SK-N-SH treated with all-trans-retinoic acid at 6 μM for 48 hours (cell line): ENCODE results near the gene C11orf16.

Experiments used
- ATAC-seq: fragments of 200-7000 bp; cut with Tn5 transposase; 3 replicates; pipeline ENCODE4 v1.9.1; 2020; ENCODE audit warnings: mild to moderate bottlenecking, moderate library complexity
- ARNTL ChIP-seq: fragments of 450-650 bp; formaldehyde crosslinking; IDR thresholded peaks from 2 replicates; pipeline ENCODE4 v1.5.0; 2020; ENCODE audit warnings: low read depth, mild to moderate bottlenecking, moderate library complexity, borderline replicate concordance
- BACH2 ChIP-seq: fragments of 250-450 bp; sonication (Bioruptor Pico); IDR thresholded peaks from 2 replicates; pipeline ENCODE4 v1.9.0; 2021; ENCODE audit warnings: mild to moderate bottlenecking, borderline replicate concordance
- CSDC2 ChIP-seq: fragments of 250-450 bp; sonication (Bioruptor Pico); IDR thresholded peaks from 2 replicates; pipeline ENCODE4 v1.5.0; 2020; ENCODE audit warnings: mild to moderate bottlenecking, moderate library complexity
- ESRRG ChIP-seq: fragments of 250-450 bp; sonication (Bioruptor Pico); IDR thresholded peaks from 2 replicates; pipeline ENCODE4 v1.6.1; 2021; ENCODE audit warnings: mild to moderate bottlenecking
- GLIS3 ChIP-seq: fragments of 250-450 bp; sonication (Bioruptor Pico); IDR thresholded peaks from 2 replicates; pipeline ENCODE4 v1.5.0; 2020; ENCODE audit warnings: mild to moderate bottlenecking, moderate library complexity
- ISL1 ChIP-seq: fragments of 250-450 bp; sonication (Bioruptor Pico); IDR thresholded peaks from 2 replicates; pipeline ENCODE4 v2.1.2; 2022; ENCODE audit warnings: mild to moderate bottlenecking, moderate library complexity
- OSR1 ChIP-seq: fragments of 250-450 bp; sonication (Bioruptor Pico); IDR thresholded peaks from 2 replicates; pipeline ENCODE4 v1.8.0; 2022; ENCODE audit warnings: moderate library complexity, mild to moderate bottlenecking, inconsistent platforms
- PPARA ChIP-seq: fragments of 250-450 bp; sonication (Bioruptor Pico); IDR thresholded peaks from 2 replicates; pipeline ENCODE4 v1.5.0; 2020; ENCODE audit warnings: mild to moderate bottlenecking, borderline replicate concordance
- RARB ChIP-seq: fragments of 250-450 bp; sonication (Bioruptor Pico); IDR thresholded peaks from 2 replicates; pipeline ENCODE4 v1.8.0; 2021; ENCODE audit warnings: mild to moderate bottlenecking, moderate library complexity
- SNAI2 ChIP-seq: fragments of 250-450 bp; sonication (Bioruptor Pico); IDR thresholded peaks from 2 replicates; pipeline ENCODE4 v1.5.0; 2020; ENCODE audit warnings: mild to moderate bottlenecking, moderate library complexity
- TCF4 ChIP-seq: fragments of 250-450 bp; sonication (Bioruptor Pico); IDR thresholded peaks from 2 replicates; pipeline ENCODE4 v1.8.0; 2021; ENCODE audit warnings: mild to moderate bottlenecking, moderate library complexity, borderline replicate concordance
- ZC3H10 ChIP-seq: fragments of 250-450 bp; sonication (Bioruptor Pico); IDR thresholded peaks from 2 replicates; pipeline ENCODE4 v1.5.1; 2021; ENCODE audit warnings: mild to moderate bottlenecking, moderate library complexity
- ZNF565 ChIP-seq: fragments of 450-650 bp; formaldehyde crosslinking; conservative IDR thresholded peaks from 2 replicates; pipeline ENCODE4 v1.5.0; 2020; ENCODE audit warnings: low read depth, mild to moderate bottlenecking, moderate library complexity
- ZNF70 ChIP-seq: fragments of 450-650 bp; formaldehyde crosslinking; IDR thresholded peaks from 2 replicates; pipeline ENCODE4 v1.5.0; 2020; ENCODE audit warnings: mild to moderate bottlenecking, moderate library complexity
- ZNF8 ChIP-seq: fragments of 450-650 bp; formaldehyde crosslinking; IDR thresholded peaks from 2 replicates; pipeline ENCODE4 v1.5.0; 2020; ENCODE audit warnings: mild to moderate bottlenecking, moderate library complexity
- TF ChIP-seq, protein P1 (sequence below): fragments of 250-450 bp; sonication (Bioruptor Pico); IDR thresholded peaks from 2 replicates; pipeline ENCODE4 v1.8.0; 2020; ENCODE audit warnings: mild to moderate bottlenecking, moderate library complexity, borderline replicate concordance
- TF ChIP-seq, protein P2 (sequence below): fragments of 250-450 bp; sonication (Bioruptor Pico); IDR thresholded peaks from 2 replicates; pipeline ENCODE4 v1.5.1; 2020; ENCODE audit warnings: low read depth, mild to moderate bottlenecking, moderate library complexity
- TF ChIP-seq, protein P3 (sequence below): fragments of 250-450 bp; sonication (Bioruptor Pico); IDR thresholded peaks from 2 replicates; pipeline ENCODE4 v1.8.0; 2021; ENCODE audit warnings: low read depth, mild to moderate bottlenecking, moderate library complexity, borderline replicate concordance
- TF ChIP-seq, protein P4 (sequence below): fragments of 250-450 bp; sonication (Bioruptor Pico); IDR thresholded peaks from 2 replicates; pipeline ENCODE4 v1.5.1; 2021; ENCODE audit warnings: mild to moderate bottlenecking, moderate library complexity

The C11orf16 gene

DNA sequence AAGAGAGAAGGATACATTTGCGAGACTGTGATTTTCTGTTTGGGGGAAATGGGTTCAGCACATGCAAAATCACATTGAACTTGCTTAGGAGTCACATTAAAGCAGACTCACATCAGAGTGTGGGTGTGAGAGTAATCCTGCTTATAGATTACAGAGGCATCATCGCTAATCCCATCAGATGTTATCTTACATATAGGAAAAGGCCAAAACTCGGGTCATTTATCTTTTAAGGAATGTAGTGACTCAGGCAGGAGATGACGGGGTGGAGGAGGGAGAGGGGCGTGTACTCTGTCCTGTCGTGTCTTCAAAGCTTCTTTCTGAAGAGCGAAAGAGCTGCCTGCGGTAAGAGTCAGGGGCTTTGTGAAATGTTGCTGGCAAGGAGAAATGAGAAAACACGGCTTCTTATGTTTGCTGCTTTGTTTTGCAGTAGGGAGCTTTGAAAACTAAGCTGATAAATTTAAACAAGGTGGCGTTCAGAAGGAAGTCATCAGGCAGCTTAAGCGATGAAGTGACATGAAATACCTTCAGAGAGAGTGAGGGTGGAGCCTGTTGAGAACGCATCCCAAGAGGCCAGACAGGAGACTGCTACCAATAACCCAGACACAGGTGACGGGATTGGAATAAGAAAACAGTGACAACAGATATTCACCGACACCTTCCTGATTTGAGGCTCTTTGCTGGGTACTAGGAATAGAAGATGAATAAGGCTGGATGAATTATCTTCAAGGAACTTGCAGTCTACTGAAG is 2.2 kb upstream of the C11orf16 start:
- peak; percentile 90 for ATAC-seq
- TF ChIP-seq ZNF70 (CRISPR knock-in tag) (no peak), CSDC2 (no peak), OSR1 (CRISPR knock-in tag) (no peak)
- TF ChIP-seq, protein P1, sequence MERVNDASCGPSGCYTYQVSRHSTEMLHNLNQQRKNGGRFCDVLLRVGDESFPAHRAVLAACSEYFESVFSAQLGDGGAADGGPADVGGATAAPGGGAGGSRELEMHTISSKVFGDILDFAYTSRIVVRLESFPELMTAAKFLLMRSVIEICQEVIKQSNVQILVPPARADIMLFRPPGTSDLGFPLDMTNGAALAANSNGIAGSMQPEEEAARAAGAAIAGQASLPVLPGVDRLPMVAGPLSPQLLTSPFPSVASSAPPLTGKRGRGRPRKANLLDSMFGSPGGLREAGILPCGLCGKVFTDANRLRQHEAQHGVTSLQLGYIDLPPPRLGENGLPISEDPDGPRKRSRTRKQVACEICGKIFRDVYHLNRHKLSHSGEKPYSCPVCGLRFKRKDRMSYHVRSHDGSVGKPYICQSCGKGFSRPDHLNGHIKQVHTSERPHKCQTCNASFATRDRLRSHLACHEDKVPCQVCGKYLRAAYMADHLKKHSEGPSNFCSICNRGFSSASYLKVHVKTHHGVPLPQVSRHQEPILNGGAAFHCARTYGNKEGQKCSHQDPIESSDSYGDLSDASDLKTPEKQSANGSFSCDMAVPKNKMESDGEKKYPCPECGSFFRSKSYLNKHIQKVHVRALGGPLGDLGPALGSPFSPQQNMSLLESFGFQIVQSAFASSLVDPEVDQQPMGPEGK, result no peak
- TF ChIP-seq, protein P2, sequence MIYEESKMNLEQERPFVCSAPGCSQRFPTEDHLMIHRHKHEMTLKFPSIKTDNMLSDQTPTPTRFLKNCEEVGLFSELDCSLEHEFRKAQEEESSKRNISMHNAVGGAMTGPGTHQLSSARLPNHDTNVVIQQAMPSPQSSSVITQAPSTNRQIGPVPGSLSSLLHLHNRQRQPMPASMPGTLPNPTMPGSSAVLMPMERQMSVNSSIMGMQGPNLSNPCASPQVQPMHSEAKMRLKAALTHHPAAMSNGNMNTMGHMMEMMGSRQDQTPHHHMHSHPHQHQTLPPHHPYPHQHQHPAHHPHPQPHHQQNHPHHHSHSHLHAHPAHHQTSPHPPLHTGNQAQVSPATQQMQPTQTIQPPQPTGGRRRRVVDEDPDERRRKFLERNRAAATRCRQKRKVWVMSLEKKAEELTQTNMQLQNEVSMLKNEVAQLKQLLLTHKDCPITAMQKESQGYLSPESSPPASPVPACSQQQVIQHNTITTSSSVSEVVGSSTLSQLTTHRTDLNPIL (CRISPR knock-in tag), result no peak
- TF ChIP-seq, all 23 proteins: peak for 0

DNA sequence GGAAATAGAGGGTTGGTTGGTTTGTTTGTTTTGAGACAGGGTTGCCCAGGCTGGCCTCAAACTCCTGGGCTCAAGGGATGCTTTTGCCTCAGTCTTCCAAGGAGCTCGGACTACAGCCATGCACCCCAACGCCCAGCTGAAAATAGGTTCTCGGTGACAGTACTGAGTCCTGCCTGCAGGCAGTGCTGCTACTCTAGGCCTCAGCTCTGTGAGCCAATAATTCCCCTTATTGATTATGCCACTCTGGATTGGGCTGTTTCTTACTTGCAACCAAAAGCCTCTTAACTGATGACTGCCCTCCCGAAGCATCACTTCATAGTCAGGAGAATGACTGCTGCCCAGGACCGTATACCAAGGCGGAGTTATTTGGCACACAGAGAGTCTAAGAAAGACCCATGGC is 1.2 kb upstream of the C11orf16 start:
- TF ChIP-seq SNAI2 (CRISPR knock-in tag), result no peak
- peak; percentile 23; the same call in 2 of the 3 replicates for ATAC-seq

DNA sequence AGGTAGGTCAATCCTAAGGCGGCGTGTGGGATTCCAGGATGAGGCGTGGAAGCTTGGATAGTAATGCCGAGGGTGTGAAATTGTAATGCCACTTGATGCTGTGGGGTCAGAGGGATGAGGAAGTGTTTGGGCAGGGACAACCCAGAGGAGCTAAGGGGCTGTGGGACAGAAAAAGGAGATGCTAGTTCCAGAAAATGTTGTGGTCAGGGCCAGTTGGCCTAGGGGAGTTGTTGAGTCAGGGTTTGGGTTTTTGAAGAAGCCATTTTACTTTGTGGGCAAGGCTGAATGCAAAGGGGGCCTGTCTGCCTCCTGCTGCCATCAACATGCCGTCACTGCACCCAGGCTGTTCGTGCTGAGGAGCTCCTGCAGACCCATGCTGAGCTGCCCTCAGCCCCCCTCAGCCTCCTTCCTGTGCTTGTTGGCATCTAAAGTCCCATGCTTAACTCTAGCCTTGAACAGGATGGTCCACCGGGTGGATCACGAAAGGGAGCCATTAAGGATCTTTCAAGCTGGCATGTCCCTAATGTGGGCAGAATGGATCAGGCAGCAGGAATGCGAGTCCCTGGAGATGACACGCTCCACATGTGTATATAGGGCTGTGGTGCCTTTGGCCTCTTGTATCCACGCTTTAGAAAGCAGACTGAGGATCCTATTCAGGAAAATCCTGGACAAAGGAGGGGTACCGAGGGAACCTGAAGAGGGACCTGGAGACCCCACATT is 2.1 kb downstream of the C11orf16 start:
- ATAC-seq, result no peak
- TF ChIP-seq ISL1 (CRISPR knock-in tag) (no peak), ESRRG (no peak), PPARA (CRISPR knock-in tag) (no peak), ARNTL (CRISPR knock-in tag) (no peak), ZC3H10 (CRISPR knock-in tag) (no peak), GLIS3 (no peak), ZNF8 (no peak), ZNF565 (CRISPR knock-in tag) (no peak), SNAI2 (CRISPR knock-in tag) (no peak), BACH2 (CRISPR knock-in tag) (no peak), ZNF70 (CRISPR knock-in tag) (no peak), RARB (CRISPR knock-in tag) (no peak), OSR1 (CRISPR knock-in tag) (no peak), CSDC2 (no peak), TCF4 (CRISPR knock-in tag) (no peak)
- TF ChIP-seq, protein P2 (CRISPR knock-in tag), result no peak
- TF ChIP-seq, protein P3, sequence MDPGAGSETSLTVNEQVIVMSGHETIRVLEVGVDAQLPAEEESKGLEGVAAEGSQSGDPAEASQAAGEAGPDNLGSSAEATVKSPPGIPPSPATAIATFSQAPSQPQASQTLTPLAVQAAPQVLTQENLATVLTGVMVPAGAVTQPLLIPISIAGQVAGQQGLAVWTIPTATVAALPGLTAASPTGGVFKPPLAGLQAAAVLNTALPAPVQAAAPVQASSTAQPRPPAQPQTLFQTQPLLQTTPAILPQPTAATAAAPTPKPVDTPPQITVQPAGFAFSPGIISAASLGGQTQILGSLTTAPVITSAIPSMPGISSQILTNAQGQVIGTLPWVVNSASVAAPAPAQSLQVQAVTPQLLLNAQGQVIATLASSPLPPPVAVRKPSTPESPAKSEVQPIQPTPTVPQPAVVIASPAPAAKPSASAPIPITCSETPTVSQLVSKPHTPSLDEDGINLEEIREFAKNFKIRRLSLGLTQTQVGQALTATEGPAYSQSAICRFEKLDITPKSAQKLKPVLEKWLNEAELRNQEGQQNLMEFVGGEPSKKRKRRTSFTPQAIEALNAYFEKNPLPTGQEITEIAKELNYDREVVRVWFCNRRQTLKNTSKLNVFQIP (CRISPR knock-in tag), result no peak
- TF ChIP-seq, protein P4, sequence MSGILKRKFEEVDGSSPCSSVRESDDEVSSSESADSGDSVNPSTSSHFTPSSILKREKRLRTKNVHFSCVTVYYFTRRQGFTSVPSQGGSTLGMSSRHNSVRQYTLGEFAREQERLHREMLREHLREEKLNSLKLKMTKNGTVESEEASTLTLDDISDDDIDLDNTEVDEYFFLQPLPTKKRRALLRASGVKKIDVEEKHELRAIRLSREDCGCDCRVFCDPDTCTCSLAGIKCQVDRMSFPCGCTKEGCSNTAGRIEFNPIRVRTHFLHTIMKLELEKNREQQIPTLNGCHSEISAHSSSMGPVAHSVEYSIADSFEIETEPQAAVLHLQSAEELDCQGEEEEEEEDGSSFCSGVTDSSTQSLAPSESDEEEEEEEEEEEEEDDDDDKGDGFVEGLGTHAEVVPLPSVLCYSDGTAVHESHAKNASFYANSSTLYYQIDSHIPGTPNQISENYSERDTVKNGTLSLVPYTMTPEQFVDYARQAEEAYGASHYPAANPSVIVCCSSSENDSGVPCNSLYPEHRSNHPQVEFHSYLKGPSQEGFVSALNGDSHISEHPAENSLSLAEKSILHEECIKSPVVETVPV (CRISPR knock-in tag), result no peak
- TF ChIP-seq, protein P1, result no peak
- TF ChIP-seq, all 23 proteins: peak for 0
